BJ (cell line): ENCODE results near the gene PLK1. TPM values are rescaled to one million over a fixed set of nuclear protein-coding genes. Genes with fewer than 3 reads are reported as not detected.

ENCODE experiments used
- CTCF ChIA-PET: fragments of 350-600 bp; formaldehyde crosslinking; extraction: SDS; loops from one replicate; lab custom pipeline; 2021; ENCODE audit warnings: antibody characterized with exemption, inconsistent platforms; lab: Yijun Ruan, JAX
- POLR2A ChIA-PET: fragments of 300-600 bp; sonication (Branson Sonifier 250); formaldehyde crosslinking; extraction: SDS; loops from one replicate; lab custom pipeline; 2021; ENCODE audit warnings: antibody characterized with exemption; lab: Charles Lee
- DNase-seq: peaks from one replicate; pipeline ENCODE4 v3.0.0-alpha.2; 2011; ENCODE audit warnings: low read depth
- H3K27me3 ChIP-seq: 2 replicates; pipeline ENCODE4 v1.6.0; 2011; ENCODE audit warnings: low read length; ENCODE audit not compliant: control insufficient read depth, insufficient read depth
- H3K36me3 ChIP-seq: 2 replicates; pipeline ENCODE4 v1.5.1; 2011; ENCODE audit warnings: low read length; ENCODE audit not compliant: control insufficient read depth, insufficient read depth
- H3K4me3 ChIP-seq: 2 replicates; pipeline ENCODE4 v1.5.1; 2011; ENCODE audit warnings: low read depth, mild to moderate bottlenecking, control low read depth, low read length
- polyA plus RNA-seq: library from polyadenylated mRNA; depleted of rRNA; stranded (reverse); fragments of >200 nt; gene quantifications from 2 replicates; pipeline ENCODE4 v1.2.3, GENCODE V29; 2011
- TF ChIP-seq, protein P1 (sequence below): IDR thresholded peaks from 2 replicates; pipeline ENCODE4 v1.5.1; 2011; ENCODE audit warnings: low read depth, mild to moderate bottlenecking, control low read depth, inconsistent platforms, low read length, moderate library complexity; ENCODE audit not compliant: insufficient read depth

The PLK1 gene
- polyA plus RNA-seq, 1 experiment = 54.0 TPM

DNA sequence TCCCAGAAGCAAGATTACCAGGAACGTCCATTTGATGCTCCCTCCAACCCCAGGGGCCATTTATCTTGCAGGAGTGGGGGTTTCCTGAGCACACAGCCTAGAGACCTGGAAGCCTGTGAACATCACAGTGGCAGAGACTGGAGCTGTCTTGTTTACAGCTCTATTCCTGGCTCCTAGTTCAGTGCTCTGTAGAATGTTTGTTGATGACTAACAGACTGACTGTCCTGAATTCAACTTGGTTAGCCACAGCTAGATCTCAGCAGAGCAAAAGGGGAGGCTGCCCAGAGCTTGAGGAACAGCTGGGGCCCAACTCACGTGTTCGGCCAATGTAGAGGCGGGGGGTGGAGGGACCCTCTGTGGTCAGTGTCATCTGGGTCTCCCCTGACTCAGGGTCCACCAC, 27.8 kb downstream of the PLK1 start:
- TF ChIP-seq, protein P1, sequence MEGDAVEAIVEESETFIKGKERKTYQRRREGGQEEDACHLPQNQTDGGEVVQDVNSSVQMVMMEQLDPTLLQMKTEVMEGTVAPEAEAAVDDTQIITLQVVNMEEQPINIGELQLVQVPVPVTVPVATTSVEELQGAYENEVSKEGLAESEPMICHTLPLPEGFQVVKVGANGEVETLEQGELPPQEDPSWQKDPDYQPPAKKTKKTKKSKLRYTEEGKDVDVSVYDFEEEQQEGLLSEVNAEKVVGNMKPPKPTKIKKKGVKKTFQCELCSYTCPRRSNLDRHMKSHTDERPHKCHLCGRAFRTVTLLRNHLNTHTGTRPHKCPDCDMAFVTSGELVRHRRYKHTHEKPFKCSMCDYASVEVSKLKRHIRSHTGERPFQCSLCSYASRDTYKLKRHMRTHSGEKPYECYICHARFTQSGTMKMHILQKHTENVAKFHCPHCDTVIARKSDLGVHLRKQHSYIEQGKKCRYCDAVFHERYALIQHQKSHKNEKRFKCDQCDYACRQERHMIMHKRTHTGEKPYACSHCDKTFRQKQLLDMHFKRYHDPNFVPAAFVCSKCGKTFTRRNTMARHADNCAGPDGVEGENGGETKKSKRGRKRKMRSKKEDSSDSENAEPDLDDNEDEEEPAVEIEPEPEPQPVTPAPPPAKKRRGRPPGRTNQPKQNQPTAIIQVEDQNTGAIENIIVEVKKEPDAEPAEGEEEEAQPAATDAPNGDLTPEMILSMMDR = no peak
- no peak for DNase-seq
- no peaks in the 10 kb centered on the region; the same call in 1 of the 2 replicates for H3K27me3 ChIP-seq
- ChIA-PET CTCF (no interaction called here), POLR2A (no interaction called here)
- H3K4me3 ChIP-seq = no peak overlapping the region
- H3K36me3 ChIP-seq = no peaks in the 10 kb centered on the region

DNA sequence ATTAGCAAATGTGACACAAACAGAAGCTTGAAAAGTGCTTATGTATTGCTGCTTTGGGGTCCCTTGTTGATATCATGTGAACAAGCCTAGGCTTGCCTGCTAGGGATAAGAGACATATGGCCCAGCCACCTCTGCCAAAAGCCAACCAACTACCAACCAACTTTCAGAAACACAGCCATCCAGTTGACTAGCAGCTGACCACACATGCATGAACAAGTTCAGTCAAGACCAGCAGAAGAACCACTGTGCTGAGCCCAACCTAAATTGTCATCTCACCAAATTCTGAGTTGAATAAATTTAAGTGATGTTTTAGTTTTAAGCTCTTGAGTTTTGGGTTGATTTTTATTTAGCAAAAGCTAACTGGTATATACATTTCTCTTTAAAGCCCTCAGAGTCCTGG, 30.8 kb downstream of the PLK1 start:
- H3K4me3 ChIP-seq = no peak overlapping the region
- DNase-seq = no peak
- peaks cover 10% of the 10 kb centered on the region for H3K27me3 ChIP-seq
- ChIA-PET CTCF (interaction anchor here (1.1 to 1.7 kb wide), 2 partner anchors 9 kb away, joined by 4 read pairs; no protein-coding TSS in a partner anchor), POLR2A (no interaction called here)
- TF ChIP-seq, protein P1 = no peak
- no peaks in the 10 kb centered on the region for H3K36me3 ChIP-seq

DNA sequence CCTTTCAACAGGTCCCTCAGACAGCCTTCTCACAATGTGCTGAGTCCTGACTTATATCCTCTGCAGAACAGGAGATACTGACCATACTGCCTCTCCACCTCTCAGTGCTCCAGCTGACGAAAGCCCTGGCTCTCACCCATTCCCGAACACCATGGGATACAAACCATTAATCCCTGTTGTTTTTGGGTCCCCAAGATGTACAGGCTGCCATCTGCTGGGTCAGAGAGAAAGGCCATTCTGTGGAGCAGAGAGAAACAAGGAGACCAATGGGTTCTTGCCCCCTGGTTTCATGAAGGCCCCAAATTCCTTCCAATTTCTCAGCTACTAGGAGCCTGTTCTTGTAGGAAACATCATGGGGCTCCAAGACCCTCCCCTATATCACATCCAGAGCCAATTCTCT, 31.3 kb downstream of the PLK1 start:
- no peaks in the 10 kb centered on the region for H3K36me3 ChIP-seq
- H3K4me3 ChIP-seq = no peak overlapping the region
- no peak for DNase-seq
- ChIA-PET POLR2A (no interaction called here), CTCF (interaction anchor here (1.1 to 1.7 kb wide), 2 partner anchors 9 to 10 kb away, joined by 4 read pairs; no protein-coding TSS in a partner anchor)
- TF ChIP-seq, protein P1 = no peak
- H3K27me3 ChIP-seq = peaks cover 10% of the 10 kb centered on the region

DNA sequence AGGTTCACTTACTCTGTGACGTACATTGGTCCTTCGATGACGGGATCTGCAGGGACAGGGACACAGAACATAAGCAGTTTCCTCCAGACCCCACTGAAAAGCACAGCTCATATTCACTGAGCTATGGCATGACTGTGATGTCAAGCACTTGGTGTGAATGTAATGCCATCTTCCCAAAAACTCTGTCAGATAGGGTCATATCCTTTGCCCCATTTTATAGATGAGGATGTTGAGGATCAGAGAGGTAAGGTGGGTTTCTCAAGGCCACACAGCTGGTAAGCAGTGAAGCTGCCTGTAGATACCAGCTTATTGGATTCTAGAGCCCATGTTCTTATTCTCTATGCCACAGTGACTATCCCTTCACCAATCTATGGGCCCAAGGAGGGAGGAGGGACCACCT, 31.8 kb downstream of the PLK1 start:
- DNase-seq = no peak
- Histone ChIP-seq H3K4me3 (no peak overlapping the region), H3K36me3 (no peaks in the 10 kb centered on the region), H3K27me3 (peaks cover 10% of the 10 kb centered on the region)
- CTCF ChIA-PET = interaction anchor here (1.7 kb wide), 1 partner anchor 10 kb away, joined by 4 read pairs; no protein-coding TSS in a partner anchor
- POLR2A ChIA-PET = no interaction called here
- TF ChIP-seq, protein P1 = no peak

DNA sequence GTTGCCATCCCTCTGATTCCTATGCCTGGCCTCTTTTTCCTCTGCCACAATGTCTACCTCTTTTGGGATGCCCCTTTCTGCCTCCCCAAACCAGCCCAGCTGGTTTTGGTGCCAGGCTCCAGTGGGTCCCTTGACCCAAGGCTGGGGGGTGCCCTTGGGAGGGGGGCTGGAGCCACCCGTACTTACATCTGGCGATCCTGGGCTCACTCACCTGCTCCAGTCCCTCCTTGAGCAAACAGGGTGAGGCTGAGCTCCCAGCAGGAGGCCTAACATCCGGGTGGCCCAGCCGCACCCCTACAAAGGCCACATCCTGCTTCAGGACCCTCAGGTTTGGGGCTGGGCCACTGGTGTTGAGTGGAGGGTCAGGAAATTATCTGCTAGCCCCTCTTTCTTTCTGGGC, 33.1 kb downstream of the PLK1 start:
- DNase-seq = no peak
- TF ChIP-seq, protein P1 = no peak

More for the DNA sequence above, 33.1 kb downstream of the PLK1 start:
- POLR2A ChIA-PET = no interaction called here
- no peaks in the 10 kb centered on the region for H3K36me3 ChIP-seq
- no peak overlapping the region for H3K4me3 ChIP-seq
- peaks cover 10% of the 10 kb centered on the region for H3K27me3 ChIP-seq
- CTCF ChIA-PET = no interaction called here
